Left lobe of liver (tissue), 2 donors: ENCODE data around the gene GASK1A. TPM values are rescaled to one million over a fixed set of nuclear protein-coding genes. Genes with fewer than 3 reads are reported as not detected.

Source experiments
- ATAC-seq: fragments of 200-7000 bp; cut with Tn5 transposase; one replicate; pipeline ENCODE4 v1.9.1; 2020; ENCODE audit warnings: mild to moderate bottlenecking, moderate library complexity
- DNase-seq: peaks from one replicate; pipeline ENCODE4 v3.0.0-alpha.2; 2020; ENCODE audit warnings: low spot score
- total RNA-seq: library from RNA; stranded (reverse); gene quantifications from one replicate; pipeline ENCODE4 v1.2.1, GENCODE V29; 2021
- donor health status: DM: no; HTN: no; CAD: no; lungs with moderate emphysema.
- donor health status: DM: no; HTN: yes; CAD: no.

GASK1A gene
- total RNA-seq, 1 donor from 2014 or later: 19.9 TPM

DNA sequence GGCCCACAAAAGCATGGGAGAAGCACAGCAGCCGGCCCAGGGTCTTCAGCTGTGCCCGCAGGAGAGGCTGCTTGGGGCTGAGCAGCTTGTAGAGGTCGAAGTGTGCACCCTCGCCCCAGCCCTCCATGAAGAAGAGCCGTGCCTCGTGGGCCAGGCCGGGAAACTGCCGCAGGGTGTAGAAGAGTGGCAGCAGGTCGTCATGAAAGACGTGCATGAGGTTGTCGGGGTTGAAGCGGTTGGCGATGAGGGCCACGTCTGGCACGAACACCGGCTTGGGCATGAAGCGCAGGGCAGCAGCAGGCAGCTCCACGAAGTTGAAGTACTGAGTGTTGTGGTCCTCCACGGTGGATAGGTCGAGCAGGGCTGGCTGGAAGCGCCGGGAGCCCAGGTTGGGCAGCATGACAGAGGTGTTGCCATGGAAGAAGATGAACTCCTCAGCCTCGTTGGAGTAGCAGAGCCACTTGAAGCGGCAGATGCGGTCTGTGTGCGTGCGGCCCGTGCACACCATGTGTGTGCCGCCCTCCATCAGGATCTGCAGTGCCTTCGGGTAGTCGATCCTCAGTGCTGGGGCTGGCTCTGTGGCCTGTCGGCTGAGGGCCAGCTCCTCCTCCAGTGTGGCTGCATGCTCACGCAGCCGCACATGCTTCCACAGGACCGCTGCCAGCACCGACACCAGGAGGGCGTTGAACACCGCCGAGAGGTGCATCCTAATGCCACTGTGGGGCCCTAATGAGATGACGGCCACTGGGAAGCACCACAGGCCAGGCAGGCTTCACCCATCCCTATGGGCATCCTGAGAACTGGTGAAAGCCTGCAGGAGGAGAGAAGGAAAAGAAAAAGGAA is 101.8 kb downstream of the GASK1A start:
- no peak for DNase-seq

DNA sequence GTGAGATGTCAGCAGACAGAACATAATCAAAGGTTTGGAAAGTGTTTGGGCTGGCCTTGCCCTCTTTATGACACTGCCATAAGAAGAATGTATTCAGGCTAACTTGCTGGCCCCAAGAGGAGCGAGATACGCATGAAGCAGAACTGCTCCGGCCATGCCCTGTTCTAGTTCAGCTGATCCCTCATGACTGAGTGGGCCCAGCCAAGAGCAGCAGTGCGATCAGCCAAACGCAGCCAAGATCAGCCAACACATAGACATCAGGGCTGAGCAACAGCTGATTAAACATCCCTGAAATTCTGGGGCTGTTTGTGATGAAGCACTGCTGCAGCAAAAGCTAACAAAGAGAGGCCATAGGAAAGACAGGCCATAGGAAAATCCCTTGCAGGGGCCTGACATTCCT is 102.7 kb downstream of the GASK1A start:
- DNase-seq: no peak
- ATAC-seq: no peak

More for the DNA sequence above, 101.8 kb downstream of the GASK1A start:
- ATAC-seq: no peak

DNA sequence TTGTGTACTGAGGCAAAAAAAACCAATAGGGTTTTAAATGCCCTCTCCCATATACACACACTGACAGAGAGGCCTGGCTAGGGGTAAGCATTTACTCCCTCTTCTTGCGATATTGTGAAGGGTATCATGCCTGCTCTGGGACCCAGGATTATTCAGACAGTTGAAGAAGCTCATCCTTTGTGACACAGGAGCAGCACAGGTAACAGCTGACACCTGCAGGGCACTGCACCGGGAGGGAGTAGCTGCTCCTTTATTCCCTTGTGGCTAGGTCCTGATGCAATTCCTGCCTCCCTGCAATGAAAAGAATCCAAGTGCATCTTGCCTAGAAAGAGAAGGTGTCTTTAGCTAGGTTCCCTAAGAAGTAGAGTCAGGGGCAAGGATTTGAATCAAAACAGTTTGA is 103.3 kb downstream of the GASK1A start:
- no peak for ATAC-seq
- DNase-seq: peak; percentile 7

DNA sequence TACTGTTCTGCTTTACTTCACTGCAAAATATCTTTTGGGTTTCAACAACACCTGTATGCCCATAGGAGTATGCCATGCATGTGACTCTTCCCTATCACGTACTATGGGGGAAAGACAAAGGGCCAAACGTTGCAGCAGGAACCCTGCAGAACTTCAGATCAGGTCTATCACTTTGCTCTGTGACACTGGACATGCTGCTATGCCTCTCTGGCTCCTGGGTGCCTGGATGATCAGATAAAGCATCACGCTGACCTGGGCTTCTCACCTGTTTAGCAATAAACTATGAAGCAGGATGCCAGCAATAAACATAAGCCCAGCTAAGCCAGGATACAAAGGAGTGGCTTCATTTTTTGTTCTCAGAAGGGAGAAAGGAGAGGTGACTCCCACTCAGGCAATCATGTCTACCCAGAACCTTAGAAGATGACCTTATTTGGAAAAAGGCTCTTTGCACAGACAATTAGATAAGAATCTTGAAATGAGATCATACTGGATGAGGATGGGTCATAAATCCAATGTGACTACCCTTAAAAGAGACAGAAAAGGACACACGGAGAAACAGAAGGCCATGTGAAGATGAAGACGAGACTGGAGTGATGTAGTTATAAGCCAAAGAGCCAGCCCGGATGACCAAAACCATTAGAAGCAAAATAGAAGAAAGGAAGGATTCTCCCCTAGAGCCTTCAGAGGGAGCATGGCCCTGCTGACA is 107.5 kb downstream of the GASK1A start:
- DNase-seq: peak; percentile 16
- peak; percentile 8 for ATAC-seq

DNA sequence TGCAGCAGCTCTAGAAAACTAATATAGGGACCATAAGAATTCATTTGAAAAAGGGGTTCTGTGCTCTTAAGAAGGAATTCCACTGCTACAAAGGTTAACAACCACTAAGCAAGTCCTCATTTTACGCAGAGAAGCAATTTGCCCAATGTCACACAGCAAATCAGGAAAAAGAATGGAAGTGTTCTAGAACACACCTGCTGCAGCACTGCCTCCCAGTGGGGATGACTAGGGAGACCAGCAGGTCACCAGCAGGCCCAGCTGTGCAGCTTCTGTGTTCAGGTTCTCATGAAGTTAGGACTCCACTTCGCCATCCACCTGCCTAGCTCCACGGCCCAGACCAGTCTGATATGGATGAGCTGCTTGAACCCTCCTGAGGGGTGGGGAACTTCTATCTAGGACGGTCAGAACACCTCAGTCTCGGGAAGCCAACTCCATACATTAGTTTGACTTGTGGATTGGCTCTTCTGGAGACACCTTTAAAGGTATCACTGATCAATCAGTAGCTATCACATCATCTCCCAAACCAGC is 108.2 kb downstream of the GASK1A start:
- ATAC-seq: peak; percentile 99
- DNase-seq: peak; percentile 63

DNA sequence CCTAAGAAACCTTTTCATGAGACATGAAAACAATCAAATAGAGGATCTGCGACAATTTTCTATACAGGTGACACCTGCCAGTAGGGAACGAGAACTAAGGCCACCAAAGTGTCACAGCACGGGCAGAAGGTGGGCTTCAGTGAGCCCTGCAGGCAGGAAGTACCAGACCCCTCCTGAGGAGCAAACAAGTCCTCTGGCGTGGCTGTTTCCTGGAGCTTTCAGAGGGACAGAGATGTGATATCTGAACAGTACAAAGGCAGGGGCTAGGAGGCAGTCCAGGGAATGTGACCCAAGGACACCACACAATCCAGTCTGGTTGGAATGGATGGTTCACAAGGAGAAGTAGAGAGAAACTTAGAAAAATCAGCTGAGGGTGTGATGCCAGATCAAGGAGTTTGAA is 110.0 kb downstream of the GASK1A start:
- no peak for ATAC-seq
- no peak for DNase-seq

DNA sequence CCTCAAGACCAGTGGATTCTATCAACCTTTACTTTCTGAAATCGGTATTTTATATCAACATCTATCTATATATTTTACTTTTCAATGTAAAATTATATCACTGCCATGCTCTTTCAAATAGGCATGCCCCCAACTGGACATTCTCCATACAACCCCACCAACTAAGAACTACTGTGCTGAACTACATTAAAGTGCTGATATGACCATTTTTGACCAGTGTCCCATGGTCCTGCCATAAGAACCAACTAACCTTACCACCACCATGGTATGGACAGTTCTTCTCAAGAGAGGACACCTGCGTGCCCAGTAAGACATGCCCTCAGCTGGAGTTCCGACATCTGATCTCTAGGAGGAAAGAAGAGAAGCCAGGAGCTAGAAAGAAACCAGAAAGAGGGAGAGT is 111.1 kb downstream of the GASK1A start:
- DNase-seq: no peak
- ATAC-seq: no peak

DNA sequence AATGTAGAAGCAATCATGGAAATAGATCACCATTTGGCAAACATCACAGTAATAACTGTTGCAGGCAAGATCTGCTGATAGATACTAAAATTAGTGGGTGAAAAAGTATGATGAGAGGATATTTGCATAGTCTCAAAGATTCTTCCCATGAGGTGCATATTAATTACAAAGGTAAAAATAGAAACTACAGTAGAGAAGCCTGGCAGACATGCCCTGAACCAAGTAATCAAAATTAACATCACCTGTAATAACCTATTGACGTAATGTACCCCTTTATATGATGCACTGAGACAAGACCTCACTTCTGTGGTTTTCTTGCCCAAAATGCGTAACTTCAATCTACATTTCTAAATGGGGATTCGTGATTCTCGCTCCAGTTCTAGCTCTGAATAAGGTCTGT is 112.4 kb downstream of the GASK1A start:
- no peak for DNase-seq
- no peak for ATAC-seq

DNA sequence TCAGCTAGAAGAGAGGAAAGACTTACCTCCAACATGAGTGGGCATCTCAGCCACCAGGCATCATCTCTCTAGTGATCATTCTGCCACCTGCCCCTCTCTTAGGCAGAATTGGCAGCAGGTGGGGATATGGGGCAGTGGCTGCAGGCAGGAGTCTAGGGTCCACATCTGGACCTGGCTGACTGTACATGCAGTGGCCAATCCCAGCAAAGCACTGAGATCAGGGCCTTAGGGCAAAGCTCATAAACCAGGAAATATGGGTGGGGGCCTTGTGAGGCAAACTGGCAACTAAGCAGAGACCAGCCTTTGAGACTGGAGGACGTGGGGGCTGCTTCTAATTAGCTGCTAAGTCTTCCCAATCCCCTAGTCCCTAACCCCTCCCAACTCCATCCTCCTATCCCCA is 113.9 kb downstream of the GASK1A start:
- ATAC-seq (no peak), DNase-seq (no peak)

DNA sequence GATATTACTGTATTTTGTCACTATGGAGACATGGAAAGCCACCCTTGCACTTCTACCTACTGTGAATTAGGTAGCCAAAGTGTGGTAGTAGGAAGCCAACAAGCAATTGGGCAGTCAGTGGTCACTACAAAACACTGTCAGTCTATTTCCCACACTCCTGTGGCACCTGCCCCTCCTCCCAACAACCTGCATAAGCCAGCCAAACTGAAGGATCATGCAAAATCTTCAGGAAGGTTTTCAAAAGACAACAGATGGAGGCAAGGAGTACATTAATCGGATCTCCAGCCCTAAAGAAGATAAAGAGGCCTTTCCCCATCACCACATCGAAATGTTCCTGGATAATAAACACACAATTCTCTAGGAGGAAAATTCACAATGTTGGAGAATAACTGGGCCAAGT is 114.9 kb downstream of the GASK1A start:
- DNase-seq (no peak), ATAC-seq (no peak)

DNA sequence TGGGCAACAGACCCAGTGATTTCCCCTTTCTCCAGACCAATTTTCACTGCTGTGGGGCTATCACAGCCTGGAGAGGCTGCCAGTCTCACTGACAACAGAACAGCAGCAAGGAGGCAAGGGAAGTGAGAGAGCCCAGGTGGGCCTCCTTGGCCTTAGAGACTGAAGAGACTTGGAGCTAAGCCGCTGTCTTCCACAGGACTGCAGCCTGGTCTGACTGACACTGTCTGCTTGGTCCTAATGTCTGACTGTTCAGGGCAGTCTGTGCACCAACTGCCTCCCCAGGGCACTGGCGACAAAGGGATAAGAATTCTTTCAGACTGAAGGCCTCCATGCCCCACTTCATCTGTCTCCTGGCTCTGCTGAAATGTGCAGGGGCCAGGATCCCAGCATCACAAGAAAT is 115.3 kb downstream of the GASK1A start:
- ATAC-seq (no peak), DNase-seq (no peak)

DNA sequence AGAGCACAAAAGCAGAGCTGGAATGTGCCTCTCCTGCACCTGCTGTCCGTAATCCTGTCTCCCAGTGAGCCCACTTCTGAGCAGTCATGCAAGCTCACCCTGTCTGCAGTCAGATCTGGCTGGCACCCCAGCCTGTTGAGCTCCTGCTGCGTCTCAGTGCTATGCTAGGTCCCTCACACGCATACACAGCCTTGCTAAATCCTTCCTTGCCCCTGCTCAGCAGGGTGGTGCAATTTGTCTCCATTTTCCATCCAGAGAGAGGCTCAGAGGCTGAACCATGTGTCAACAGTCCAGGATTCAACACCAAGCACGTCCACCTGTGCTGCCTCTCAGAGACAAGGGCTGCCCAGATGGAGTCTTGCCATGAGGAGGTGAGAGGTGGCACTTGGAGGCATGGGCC is 115.7 kb downstream of the GASK1A start:
- no peak for ATAC-seq
- no peak for DNase-seq

DNA sequence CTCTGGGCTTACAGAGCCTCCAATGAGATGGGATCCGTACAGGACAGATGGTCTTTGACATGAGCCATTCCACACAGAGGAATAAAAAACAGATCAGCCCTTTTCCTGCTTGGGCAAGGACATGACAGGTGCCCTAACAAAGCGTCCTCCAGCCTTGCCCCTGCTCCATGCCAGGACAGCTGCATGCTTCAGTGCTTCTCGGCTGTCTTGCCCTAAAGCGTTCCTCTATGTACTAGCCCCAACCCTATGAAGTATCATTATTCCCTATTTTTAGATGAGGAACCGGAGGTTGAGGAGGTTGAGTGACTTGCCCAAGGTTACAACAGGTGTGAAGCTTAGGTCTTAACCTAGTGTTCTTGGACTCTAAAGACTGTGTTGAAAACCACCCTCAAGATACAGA is 116.3 kb downstream of the GASK1A start:
- DNase-seq: no peak
- ATAC-seq: no peak

DNA sequence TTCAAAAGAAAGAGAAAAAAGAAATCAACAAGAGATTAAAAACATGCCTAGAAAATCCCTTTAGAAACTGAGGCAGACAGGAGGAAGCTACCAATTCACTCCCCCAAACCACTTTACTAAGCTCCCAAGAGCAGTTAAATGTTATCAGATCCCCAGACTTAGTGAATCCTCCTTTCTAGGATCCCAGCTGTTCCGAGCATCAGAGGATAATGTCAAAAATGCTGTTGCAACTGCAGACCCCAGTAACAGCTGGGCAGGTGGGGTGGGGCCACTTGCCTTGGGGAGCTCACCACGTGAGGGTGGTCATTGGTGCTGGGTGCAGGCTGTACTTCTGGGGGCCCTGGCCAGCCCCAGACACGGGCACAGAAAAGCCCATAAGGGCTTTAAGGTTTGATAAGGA is 117.7 kb downstream of the GASK1A start:
- no peak for DNase-seq
- no peak for ATAC-seq

DNA sequence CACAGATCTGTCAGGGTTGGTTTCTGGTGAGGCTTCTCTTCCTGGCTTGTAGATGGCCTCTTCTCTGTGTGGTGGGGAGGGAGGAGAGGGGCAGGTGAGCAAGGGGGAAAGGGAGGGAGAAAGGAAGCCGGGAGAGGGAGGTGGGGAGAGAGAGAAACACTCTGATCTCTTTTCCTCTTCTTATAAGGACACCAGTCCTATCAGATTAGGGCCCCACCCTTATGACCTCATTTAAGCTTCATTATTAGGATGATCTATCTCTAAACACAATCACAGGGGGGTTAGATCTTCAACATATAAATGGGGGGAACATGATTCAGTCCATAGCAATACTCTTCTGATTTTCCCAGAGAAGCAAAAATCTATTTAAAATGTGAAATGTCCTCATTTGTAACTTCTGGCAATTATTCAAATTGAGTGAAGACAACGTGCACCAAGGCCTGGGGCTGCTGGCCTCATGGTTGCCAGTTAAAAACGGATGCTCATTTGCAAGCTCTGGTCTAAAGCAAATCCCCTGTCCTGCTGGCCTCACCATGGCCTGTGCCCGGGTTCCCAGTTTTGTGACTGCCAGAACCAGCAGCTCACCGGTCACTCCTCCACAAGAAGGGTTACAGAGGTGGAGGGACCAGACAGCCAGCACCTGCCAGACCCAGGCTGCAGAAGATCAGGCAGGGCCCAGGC is 118.4 kb downstream of the GASK1A start:
- DNase-seq (no peak), ATAC-seq (no peak)

DNA sequence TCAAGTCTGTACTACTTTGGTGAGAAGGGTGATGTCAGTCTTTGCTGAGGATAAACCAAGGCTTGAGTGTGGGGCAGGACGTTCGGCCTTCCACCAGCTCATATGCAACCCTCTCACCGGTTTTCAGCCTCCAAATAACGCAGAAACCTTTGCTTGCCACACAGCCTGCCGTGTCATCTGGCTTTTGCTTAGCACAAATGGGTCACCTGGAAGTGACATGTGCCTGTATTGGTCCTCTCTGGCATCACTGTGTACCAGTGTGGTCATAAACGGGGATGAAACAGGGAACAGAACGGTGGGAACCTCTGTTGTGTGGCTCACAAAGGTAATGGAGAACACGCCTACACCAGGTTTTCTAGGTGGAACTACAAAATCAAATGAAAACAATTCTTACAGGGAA is 119.7 kb downstream of the GASK1A start:
- DNase-seq: no peak
- no peak for ATAC-seq

DNA sequence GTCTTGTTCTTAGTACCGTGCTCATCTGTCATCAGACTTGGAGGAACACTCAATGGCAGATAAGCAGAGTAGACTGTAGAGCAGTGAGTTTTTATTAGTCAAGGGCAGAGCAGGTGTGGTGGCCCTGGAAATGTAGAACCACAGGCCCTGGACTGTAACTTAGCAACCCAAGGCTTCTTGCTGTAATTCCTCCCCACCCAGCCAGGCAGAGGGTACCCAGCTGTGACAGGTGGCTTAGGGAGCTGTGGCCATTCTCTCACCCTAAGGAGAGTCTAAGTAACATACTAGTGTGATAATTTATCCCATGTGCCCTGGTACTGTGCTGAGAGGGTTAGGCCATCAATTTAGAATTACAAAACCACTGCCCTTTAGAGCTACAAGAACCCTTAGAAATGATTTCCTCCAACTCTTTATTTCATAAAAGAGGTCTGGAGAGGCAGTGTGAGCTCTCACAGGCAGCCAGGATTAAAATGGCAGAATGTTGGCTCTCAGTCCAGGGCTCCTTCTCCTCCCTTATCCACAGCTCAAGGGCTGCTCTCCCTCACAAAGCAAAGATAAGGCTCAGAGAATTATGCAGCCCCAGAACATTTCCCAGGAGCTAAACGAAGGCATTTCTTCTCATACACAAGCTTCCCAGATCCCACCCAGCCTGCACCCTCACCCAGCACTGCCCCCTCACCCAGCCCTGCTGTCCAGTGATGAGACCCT is 123.8 kb downstream of the GASK1A start:
- ATAC-seq (no peak), DNase-seq (no peak)

DNA sequence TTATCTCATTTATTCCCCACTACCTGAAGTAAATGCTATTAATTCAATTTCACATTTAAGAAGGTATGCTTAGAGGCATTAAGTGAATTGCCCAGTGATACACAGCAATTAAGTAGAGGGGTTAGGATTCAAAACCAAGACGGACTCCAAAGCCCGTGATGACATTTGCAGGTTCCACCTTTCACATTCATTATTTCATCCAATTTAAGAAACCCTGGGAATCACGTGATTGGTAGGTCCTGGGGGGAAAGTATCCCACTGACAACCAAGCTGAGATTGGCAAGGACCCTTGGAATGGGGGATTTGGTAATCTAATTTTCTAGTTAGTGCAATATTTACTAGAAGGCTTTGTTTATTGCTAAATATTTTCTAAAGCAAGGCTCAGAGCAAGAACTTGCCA is 124.9 kb downstream of the GASK1A start:
- DNase-seq: no peak
- ATAC-seq: no peak

DNA sequence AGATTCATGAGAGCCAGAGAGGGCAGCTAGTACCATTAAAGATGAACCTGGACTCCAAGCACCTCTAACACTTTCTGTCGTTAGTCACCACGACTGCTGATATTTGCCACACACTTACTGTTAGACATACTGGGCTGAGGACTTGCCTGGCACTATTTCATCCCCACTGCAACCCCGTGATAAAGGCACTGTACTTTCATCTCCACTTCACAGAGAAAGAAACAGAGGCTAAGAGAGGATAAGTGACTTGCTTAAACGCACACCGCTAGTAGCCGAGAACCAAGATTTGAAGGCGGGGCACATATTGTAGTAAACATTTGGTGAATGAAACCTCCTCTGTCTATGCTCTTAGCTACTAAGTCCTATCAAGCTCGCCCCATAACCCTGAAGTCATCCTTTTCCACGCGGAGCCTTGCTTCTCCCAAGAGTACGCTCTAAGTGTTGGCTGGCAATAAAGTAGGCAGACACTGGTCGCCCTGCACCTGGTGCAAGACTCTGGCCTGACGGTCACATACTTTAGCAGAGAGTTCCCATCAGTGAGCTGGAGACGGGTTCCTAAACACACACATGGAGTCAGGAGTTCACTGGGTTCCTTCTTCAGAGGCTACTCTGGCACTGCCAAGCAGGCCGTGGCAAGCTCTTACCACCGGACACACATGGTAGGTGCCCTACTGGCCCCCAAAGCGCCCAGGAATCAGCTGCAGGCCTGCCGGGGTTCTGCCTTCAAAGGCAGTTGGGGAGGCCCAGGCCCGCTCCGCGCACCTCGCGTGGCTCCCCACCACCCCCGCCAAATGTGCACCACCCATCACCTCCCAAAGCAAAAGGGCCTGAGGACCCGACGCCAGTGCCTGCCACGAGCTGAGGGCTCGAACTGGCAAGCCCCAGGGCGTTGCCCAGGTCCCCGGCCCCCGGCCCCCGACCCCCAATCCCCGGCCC is 125.8 kb downstream of the GASK1A start:
- ATAC-seq (peak; percentile 16), DNase-seq (no peak)
